IMR-90 (cell line): ENCODE data around the gene KRT1. TPM values are rescaled to one million over a fixed set of nuclear protein-coding genes. Genes with fewer than 3 reads are reported as not detected.

Source experiments
- ATAC-seq: fragments of 200-7000 bp; cut with Tn5 transposase; 2 replicates; pipeline ENCODE4 v1.9.1; 2020; ENCODE audit warnings: low read depth, mild to moderate bottlenecking, moderate library complexity
- BruUV-seq: library from RNA; stranded (reverse); fragments of 400-500 nt; replicated peaks from 2 replicates; lab custom pipeline; 2021; lab: Mats Ljungman, UMichigan
- CTCF ChIA-PET: fragments of 300-600 bp; formaldehyde crosslinking; extraction: SDS; loops from one replicate; lab custom pipeline; 2021; ENCODE audit warnings: antibody characterized with exemption; lab: Yijun Ruan, JAX
- POLR2A ChIA-PET: fragments of 300-600 bp; sonication (Branson Sonifier 250); formaldehyde crosslinking; loops from one replicate; lab custom pipeline; 2022; ENCODE audit warnings: antibody characterized with exemption; ENCODE audit not compliant: unreplicated experiment; lab: Charles Lee
- DNase-seq: peaks from one replicate; pipeline ENCODE4 v3.0.0; 2013
- H2AFZ ChIP-seq: replicated peaks from 2 replicates; pipeline ENCODE3; 2013; ENCODE audit warnings: low read length, mild to moderate bottlenecking; ENCODE audit not compliant: poor library complexity
- H2AK5ac ChIP-seq: 2 replicates; pipeline ENCODE4 v1.6.1; 2013; ENCODE audit warnings: low read depth, low read length, inconsistent platforms
- H2AK9ac ChIP-seq: replicated peaks from 2 replicates; pipeline ENCODE3; 2013; ENCODE audit warnings: mild to moderate bottlenecking, low read depth, low read length, moderate library complexity; ENCODE audit not compliant: poor library complexity
- H2BK120ac ChIP-seq: 2 replicates; pipeline ENCODE4 v1.6.1; 2013; ENCODE audit warnings: low read depth, low read length, inconsistent platforms
- H2BK15ac ChIP-seq: 3 replicates; pipeline ENCODE4 v1.6.1; 2013; ENCODE audit warnings: low read depth, low read length, inconsistent platforms
- H2BK20ac ChIP-seq: 2 replicates; pipeline ENCODE4 v1.6.1; 2013; ENCODE audit warnings: low read depth, mild to moderate bottlenecking, inconsistent platforms, low read length, moderate library complexity
- H2BK5ac ChIP-seq: 2 replicates; pipeline ENCODE4 v1.6.1; 2013; ENCODE audit warnings: mild to moderate bottlenecking, low read depth, low read length, inconsistent platforms; ENCODE audit not compliant: poor library complexity, severe bottlenecking
- H3K14ac ChIP-seq: replicated peaks from 2 replicates; pipeline ENCODE4 v1.6.1; 2013; ENCODE audit warnings: low read depth, low read length, inconsistent platforms
- H3K18ac ChIP-seq: 2 replicates; pipeline ENCODE4 v1.6.1; 2013; ENCODE audit warnings: low read depth, low read length, control low read depth
- H3K23ac ChIP-seq: 2 replicates; pipeline ENCODE4 v1.6.1; 2013; ENCODE audit warnings: low read depth, low read length, inconsistent platforms
- H3K27ac ChIP-seq: 2 replicates; pipeline ENCODE4 v1.5.1; 2013; ENCODE audit warnings: mild to moderate bottlenecking, control low read depth, low read length; ENCODE audit not compliant: insufficient read depth
- H3K27me3 ChIP-seq: 2 replicates; pipeline ENCODE4 v1.6.1; 2013; ENCODE audit warnings: low read length; ENCODE audit not compliant: control insufficient read depth, insufficient read depth
- H3K36me3 ChIP-seq: 2 replicates; pipeline ENCODE4 v1.6.1; 2013; ENCODE audit warnings: low read length, mixed read lengths; ENCODE audit not compliant: control insufficient read depth, insufficient read depth
- H3K4ac ChIP-seq: 2 replicates; pipeline ENCODE4 v1.6.1; 2013; ENCODE audit warnings: low read depth, low read length, inconsistent platforms
- H3K4me1 ChIP-seq: 2 replicates; pipeline ENCODE4 v1.6.1; 2013; ENCODE audit warnings: low read length, mixed read lengths; ENCODE audit not compliant: control insufficient read depth, insufficient read depth
- H3K4me2 ChIP-seq: 2 replicates; pipeline ENCODE4 v1.6.1; 2013; ENCODE audit warnings: low read depth, mild to moderate bottlenecking, control low read depth, low read length, moderate library complexity
- H3K4me3 ChIP-seq: 2 replicates; pipeline ENCODE4 v1.5.1; 2013; ENCODE audit warnings: low read depth, mild to moderate bottlenecking, control low read depth, low read length, moderate library complexity; ENCODE audit not compliant: insufficient read depth
- H3K56ac ChIP-seq: 2 replicates; pipeline ENCODE4 v1.6.1; 2013; ENCODE audit warnings: low read length, inconsistent platforms; ENCODE audit not compliant: insufficient read depth; ENCODE audit errors: extremely low read depth
- H3K79me1 ChIP-seq, 2 experiments: 2 replicates each; pipeline ENCODE4 v1.6.1; 2013; ENCODE audit warnings: low read length in 2 of 2, inconsistent platforms in 1 of 2, low read depth in 1 of 2
- H3K9ac ChIP-seq: 2 replicates; pipeline ENCODE4 v1.6.1; 2013; ENCODE audit warnings: low read depth, low read length, control low read depth
- H3K9me1 ChIP-seq: 2 replicates; pipeline ENCODE4 v1.6.1; 2013; ENCODE audit warnings: low read length, inconsistent platforms; ENCODE audit not compliant: insufficient read depth
- H3K9me3 ChIP-seq: 2 replicates; pipeline ENCODE4 v1.6.1; 2013; ENCODE audit warnings: low read length; ENCODE audit not compliant: control insufficient read depth, insufficient read depth
- H4K20me1 ChIP-seq: 2 replicates; pipeline ENCODE4 v1.6.1; 2013; ENCODE audit warnings: low read length, inconsistent platforms; ENCODE audit not compliant: insufficient read depth
- H4K5ac ChIP-seq: 2 replicates; pipeline ENCODE4 v1.6.1; 2013; ENCODE audit warnings: mild to moderate bottlenecking, low read depth, low read length, control low read depth
- H4K8ac ChIP-seq, 2 experiments: 2 replicates each; pipeline ENCODE4 v1.6.1; 2013; ENCODE audit warnings: low read depth in 2 of 2, low read length in 2 of 2, control low read depth in 1 of 2, inconsistent platforms in 1 of 2
- H4K91ac ChIP-seq: 2 replicates; pipeline ENCODE4 v1.6.1; 2013; ENCODE audit warnings: low read depth, low read length, inconsistent platforms; ENCODE audit not compliant: insufficient read depth
- BHLHE40 ChIP-seq: fragments of 150-350 bp; IDR thresholded peaks from 2 replicates; pipeline ENCODE4 v1.6.1; 2016; ENCODE audit warnings: mild to moderate bottlenecking, low read depth, low read length
- CEBPB ChIP-seq: IDR thresholded peaks from 2 replicates; pipeline ENCODE4 v1.6.1; 2012; ENCODE audit warnings: low read depth, low read length, improper control_type of control experiment
- CTCF ChIP-seq: conservative IDR thresholded peaks from 2 replicates; pipeline ENCODE4 v1.5.1; 2012; ENCODE audit warnings: mild to moderate bottlenecking, low read depth, low read length, improper control_type of control experiment
- FOS ChIP-seq: fragments of 150-350 bp; IDR thresholded peaks from 2 replicates; pipeline ENCODE4 v1.6.1; 2016; ENCODE audit warnings: low read depth, low read length
- MAFK ChIP-seq: IDR thresholded peaks from 2 replicates; pipeline ENCODE4 v1.6.1; 2012; ENCODE audit warnings: low read depth, low read length, improper control_type of control experiment
- NFE2L2 ChIP-seq: fragments of 150-350 bp; IDR thresholded peaks from 2 replicates; pipeline ENCODE4 v1.6.1; 2016; ENCODE audit warnings: low read depth, mild to moderate bottlenecking, low read length
- POLR2A ChIP-seq: IDR thresholded peaks from 2 replicates; pipeline ENCODE4 v1.6.1; 2012; ENCODE audit warnings: mild to moderate bottlenecking, low read depth, low read length
- RFX5 ChIP-seq: IDR thresholded peaks from 2 replicates; pipeline ENCODE4 v1.8.0; 2012; ENCODE audit warnings: low read depth, mild to moderate bottlenecking, low read length, moderate library complexity
- SMC3 ChIP-seq: fragments of 150-350 bp; IDR thresholded peaks from 2 replicates; pipeline ENCODE4 v1.6.1; 2016; ENCODE audit warnings: low read depth, mild to moderate bottlenecking, antibody characterized with exemption, low read length, moderate library complexity
- USF2 ChIP-seq: fragments of 150-350 bp; IDR thresholded peaks from 2 replicates; pipeline ENCODE4 v1.6.1; 2017; ENCODE audit warnings: mild to moderate bottlenecking, antibody characterized with exemption, low read length, low read depth
- WGBS, 2 experiments: methylation state at CpG; one replicate each; pipeline versions ENCODE4 v1.1.5 to v1.1.7; 2013; ENCODE audit warnings: missing lambda C conversion rate in 2 of 2; ENCODE audit not compliant: insufficient read length in 1 of 2; ENCODE audit errors: extremely low coverage in 2 of 2; 5-methylcytosine and 5-hydroxymethylcytosine counted together
- dilution Hi-C: fragments of 300-500 bp; cut with HindIII; formaldehyde crosslinking; loops from one replicate; pipeline ENCODE4 v1.14.3; 2018; ENCODE audit warnings: low sequenced_read_pairs; ENCODE audit not compliant: unreplicated experiment
- in situ Hi-C: fragments of 300-500 bp; cut with MboI; formaldehyde crosslinking; loops from 3 replicates; pipeline ENCODE4 v1.14.3; 2019; ENCODE audit warnings: low sequenced_read_pairs, inconsistent platforms, mixed read lengths
- intact Hi-C: fragments of 100-400 bp; cut with micrococcal nuclease; formaldehyde crosslinking; loops from 2 replicates; pipeline ENCODE4 v1.10.0; 2022
- polyA plus RNA-seq, 3 experiments: library from polyadenylated mRNA; depleted of rRNA; stranded (reverse); fragments of >200 nt; gene quantifications; 2 replicates each; pipeline ENCODE4 v1.2.3, GENCODE V29; 2012; ENCODE audit warnings: low replicate concordance in 1 of 3
- total RNA-seq: library from RNA; depleted of rRNA; stranded (reverse); fragments of >200 nt; gene quantifications from 2 replicates; pipeline ENCODE4 v1.2.3, GENCODE V29; 2012

Gene KRT1
- total and polyA plus RNA-seq, 2 of the 4 experiments (the other 2 are of a cell fraction), result not detected

- TF ChIP-seq CTCF, result no peak
These were observed 7.5 kb upstream of the KRT1 start (continued) for GRCh38 chr12:52687497-52688385.

- ChIA-PET POLR2A (no interaction called here), CTCF (no interaction called here)
- BruUV-seq, result no TSS peak
- Histone ChIP-seq H3K56ac (no peak overlapping the region), H2AFZ (no peak overlapping the region), H3K9me1 (no peaks in the 10 kb centered on the region), H3K9me3 (no peaks in the 10 kb centered on the region), H3K27me3 (peaks cover 51% of the 10 kb centered on the region), H2BK5ac (no peak overlapping the region), H2BK15ac (no peak overlapping the region), H4K5ac (no peak overlapping the region), H2AK5ac (no peak overlapping the region), H2BK120ac (no peak overlapping the region), H3K18ac (no peak overlapping the region), H3K23ac (no peak overlapping the region), H4K20me1 (no peaks in the 10 kb centered on the region), H3K27ac (no peak overlapping the region), H4K91ac (no peak overlapping the region), H2BK20ac (no peak overlapping the region), H3K4me1 (peaks cover 2% of the 10 kb centered on the region; the same call in 1 of the 2 replicates), H3K36me3 (no peaks in the 10 kb centered on the region), H3K14ac (no peak overlapping the region), H3K4ac (no peak overlapping the region), H3K9ac (no peak overlapping the region), H4K8ac (no peak overlapping the region), H3K4me3 (no peak overlapping the region), H3K79me1 (no peaks in the 10 kb centered on the region), H3K4me2 (no peak overlapping the region), H2AK9ac (no peak overlapping the region)
- dilution Hi-C loops, result no loop called here
- intact Hi-C loops, result no loop called here
- WGBS, 2 experiments, result no CpG with 5 or more reads among the region's 9 CpGs
- in situ Hi-C loops, result no loop called here
- ATAC-seq (no peak), DNase-seq (no peak)
- TF ChIP-seq FOS (no peak), USF2 (no peak), CEBPB (no peak), BHLHE40 (no peak), CTCF (no peak), POLR2A (no peak), SMC3 (no peak), RFX5 (no peak), NFE2L2 (no peak), MAFK (no peak)
These were observed 6.7 kb upstream of the KRT1 start for GRCh38 chr12:52686756-52687487.
